CD8-positive, alpha-beta memory T cell (primary cell): ENCODE data around the gene SNRPB2. TPM values are rescaled to one million over a fixed set of nuclear protein-coding genes. Genes with fewer than 3 reads are reported as not detected.

Experiments used
- CTCF ChIA-PET: fragments of 350-600 bp; sonication (Branson Sonifier 250); formaldehyde crosslinking; loops from one replicate; lab custom pipeline; 2021; ENCODE audit warnings: antibody characterized with exemption; lab: Charles Lee
- POLR2A ChIA-PET: fragments of 350-600 bp; sonication (Branson Sonifier 250); formaldehyde crosslinking; loops from one replicate; lab custom pipeline; 2021; ENCODE audit warnings: antibody characterized with exemption; lab: Charles Lee
- DNase-seq, 5 donors: peaks; one replicate each; pipeline versions ENCODE4 v3.0.0 to v3.0.0-alpha.2; 2020 to 2022; ENCODE audit warnings: mixed read lengths in 1 of 5
- H3K27ac ChIP-seq: one replicate; pipeline ENCODE4 v1.7.0; 2013; ENCODE audit warnings: low read depth, mild to moderate bottlenecking, low read length, moderate library complexity
- H3K27me3 ChIP-seq: 2 replicates; pipeline ENCODE4 v1.7.0; 2013; ENCODE audit warnings: low read length, mild to moderate bottlenecking; ENCODE audit not compliant: insufficient read depth, poor library complexity, severe bottlenecking
- H3K36me3 ChIP-seq: 2 replicates; pipeline ENCODE4 v1.7.0; 2013; ENCODE audit warnings: mild to moderate bottlenecking, low read length, moderate library complexity; ENCODE audit not compliant: insufficient read depth
- H3K4me1 ChIP-seq: 2 replicates; pipeline ENCODE4 v1.7.0; 2013; ENCODE audit warnings: mild to moderate bottlenecking, low read length, moderate library complexity; ENCODE audit not compliant: insufficient read depth
- H3K4me3 ChIP-seq: 2 replicates; pipeline ENCODE4 v1.7.0; 2013; ENCODE audit warnings: mild to moderate bottlenecking, low read length
- H3K9me3 ChIP-seq: 2 replicates; pipeline ENCODE4 v1.7.0; 2013; ENCODE audit warnings: mild to moderate bottlenecking, low read length
- H3K27ac Mint-ChIP-seq, 8 donors: one replicate each; pipeline ENCODE4 v1.8.0; 2020 to 2021; ENCODE audit warnings: mixed read lengths in 8 of 8, mild to moderate bottlenecking in 6 of 8, inconsistent platforms in 3 of 8, moderate library complexity in 3 of 8
- H3K27me3 Mint-ChIP-seq, 2 donors: one replicate each; pipeline ENCODE4 v1.8.0; 2020 to 2021; ENCODE audit warnings: mixed read lengths in 2 of 2, mild to moderate bottlenecking in 1 of 2, moderate library complexity in 1 of 2
- H3K36me3 Mint-ChIP-seq, 3 donors: one replicate each; pipeline ENCODE4 v1.8.0; 2020 to 2021; ENCODE audit warnings: mixed read lengths in 3 of 3, inconsistent platforms in 1 of 3, mild to moderate bottlenecking in 1 of 3
- H3K4me1 Mint-ChIP-seq, 3 donors: one replicate each; pipeline ENCODE4 v1.8.0; 2020 to 2021; ENCODE audit warnings: mixed read lengths in 3 of 3, inconsistent platforms in 1 of 3, mild to moderate bottlenecking in 1 of 3
- H3K4me3 Mint-ChIP-seq, 7 donors: one replicate each; pipeline ENCODE4 v1.8.0; 2020 to 2021; ENCODE audit warnings: mixed read lengths in 7 of 7, mild to moderate bottlenecking in 6 of 7, moderate library complexity in 4 of 7, inconsistent platforms in 2 of 7
- H3K9me3 Mint-ChIP-seq, 5 donors: one replicate each; pipeline ENCODE4 v1.8.0; 2020 to 2022; ENCODE audit warnings: mixed read lengths in 5 of 5, mild to moderate bottlenecking in 3 of 5, moderate library complexity in 2 of 5, inconsistent platforms in 1 of 5
- polyA plus RNA-seq: library from polyadenylated mRNA; unstranded; fragments of 300-500 nt; fragmentation: Illumina TruSeq; gene quantifications from one replicate; pipeline ENCODE4 v1.2.3, GENCODE V29; 2021
- total RNA-seq, 2 experiments: library from RNA; stranded (reverse); gene quantifications; one replicate each; pipeline ENCODE4 v1.2.3, GENCODE V29; 2021

Gene SNRPB2
- total and polyA plus RNA-seq, 3 experiments from 2014 or later: 86.8 to 118 (median 116) TPM

DNA sequence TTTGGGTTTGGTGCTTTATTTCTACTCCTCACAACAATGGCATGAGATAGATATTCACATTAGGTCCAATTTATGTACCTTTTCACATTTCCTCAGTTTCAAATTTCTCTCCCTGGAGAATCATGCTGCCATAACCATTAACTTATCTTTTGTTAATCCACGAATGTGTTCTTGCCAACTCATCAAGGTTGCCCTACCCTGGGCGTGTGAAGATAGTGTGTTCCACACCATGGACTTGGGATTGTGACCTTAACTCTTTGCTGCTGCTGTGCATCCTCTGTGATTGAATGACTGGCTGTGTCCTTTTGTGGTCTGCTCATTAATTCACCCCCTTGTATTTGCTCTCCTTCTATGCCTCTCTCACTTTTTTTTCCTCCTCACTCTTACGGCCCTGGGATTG is 34.2 kb upstream of the SNRPB2 start:
- Mint-ChIP-seq H3K4me3 (no peak overlapping the region), H3K36me3 (no peaks in the 10 kb centered on the region), H3K27ac (peak overlapping the region in 1 of 8 donors; percentile 26), H3K4me1 (peaks cover 0 to 5% (median 0%) of the 10 kb centered on the region in 3 donors), H3K9me3 (no peaks in the 10 kb centered on the region), H3K27me3 (peaks cover 13 to 31% of the 10 kb centered on the region in 2 donors)
- POLR2A ChIA-PET: no interaction called here
- no peak overlapping the region for H3K4me3 ChIP-seq
- no peaks in the 10 kb centered on the region for H3K36me3 ChIP-seq
- no peaks in the 10 kb centered on the region for H3K4me1 ChIP-seq
- CTCF ChIA-PET: no interaction called here
- H3K9me3 ChIP-seq: no peaks in the 10 kb centered on the region
- no peak for DNase-seq
- H3K27ac ChIP-seq: no peak overlapping the region
- H3K27me3 ChIP-seq: no peaks in the 10 kb centered on the region

DNA sequence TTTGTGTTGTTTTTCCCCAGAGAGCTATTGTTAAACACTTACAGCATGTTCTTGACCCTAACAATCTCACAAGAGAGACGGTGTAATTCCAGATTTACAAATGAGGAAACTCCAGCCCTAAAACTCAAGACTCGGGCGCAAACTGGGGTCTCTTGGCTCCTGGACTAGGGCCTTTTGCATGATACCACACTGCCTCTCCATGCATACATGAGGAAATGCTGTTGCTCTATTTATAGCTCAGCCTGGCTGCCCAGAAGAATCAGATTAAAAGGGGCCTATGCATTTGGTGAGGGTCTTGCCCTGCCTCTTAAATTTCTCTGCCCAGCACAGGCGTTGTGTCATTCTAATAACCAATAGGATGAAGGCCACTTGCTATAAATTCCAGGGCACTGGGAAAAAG is 30.5 kb upstream of the SNRPB2 start:
- POLR2A ChIA-PET: no interaction called here
- Mint-ChIP-seq H3K4me3 (no peak overlapping the region), H3K27ac (no peak overlapping the region), H3K9me3 (no peaks in the 10 kb centered on the region), H3K36me3 (peaks cover 0 to 1% (median 0%) of the 10 kb centered on the region in 3 donors), H3K4me1 (no peaks in the 10 kb centered on the region), H3K27me3 (peaks cover 3 to 34% of the 10 kb centered on the region in 2 donors)
- CTCF ChIA-PET: no interaction called here
- H3K27ac ChIP-seq: no peak overlapping the region
- H3K9me3 ChIP-seq: no peaks in the 10 kb centered on the region
- H3K4me1 ChIP-seq: no peaks in the 10 kb centered on the region
- H3K36me3 ChIP-seq: no peaks in the 10 kb centered on the region
- H3K4me3 ChIP-seq: no peak overlapping the region
- no peaks in the 10 kb centered on the region for H3K27me3 ChIP-seq
- DNase-seq: no peak

GRCh38 chr20:16701296-16701695 is 28.5 kb upstream of the SNRPB2 start:
- no peaks in the 10 kb centered on the region for H3K4me1 Mint-ChIP-seq
- no peaks in the 10 kb centered on the region for H3K9me3 ChIP-seq
- no peaks in the 10 kb centered on the region for H3K36me3 ChIP-seq
- H3K27ac ChIP-seq: no peak overlapping the region
- no peak overlapping the region for H3K4me3 ChIP-seq
- H3K27ac Mint-ChIP-seq: no peak overlapping the region
- H3K27me3 ChIP-seq: no peaks in the 10 kb centered on the region
- peaks cover 13 to 31% of the 10 kb centered on the region in 2 donors for H3K27me3 Mint-ChIP-seq
- DNase-seq: peak in 3 of 5 donors; percentile 9 to 20 (median 13)
- CTCF ChIA-PET: interaction anchor here (0.8 kb wide), 1 partner anchor 58 kb away, joined by 4 read pairs; no protein-coding TSS in a partner anchor
- H3K36me3 Mint-ChIP-seq: peaks cover 0 to 14% (median 7%) of the 10 kb centered on the region in 3 donors
- H3K4me1 ChIP-seq: no peaks in the 10 kb centered on the region
- POLR2A ChIA-PET: no interaction called here
- H3K9me3 Mint-ChIP-seq: peaks cover 0 to 7% (median 2%) of the 10 kb centered on the region in 5 donors
- no peak overlapping the region for H3K4me3 Mint-ChIP-seq

DNA sequence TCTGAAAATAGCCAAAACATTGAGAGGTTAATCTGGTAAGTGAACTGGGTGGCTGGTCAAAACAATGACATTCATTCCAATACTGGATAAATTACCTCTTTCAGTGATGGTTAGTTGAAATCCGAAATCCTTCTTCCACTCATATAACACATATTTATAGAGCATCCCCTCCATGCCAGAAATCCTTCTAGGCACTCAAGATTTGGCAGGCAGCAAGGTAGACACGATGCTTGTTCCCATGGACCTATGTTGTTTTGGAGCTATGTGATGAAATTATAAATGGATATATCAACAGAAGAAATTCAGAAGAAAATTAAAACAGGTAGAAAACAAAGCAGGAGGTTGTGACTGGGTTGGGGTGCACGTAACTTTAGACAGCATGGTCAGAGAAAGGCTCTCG is 26.3 kb upstream of the SNRPB2 start:
- ChIA-PET CTCF (no interaction called here), POLR2A (no interaction called here)
- Mint-ChIP-seq H3K27ac (no peak overlapping the region), H3K4me3 (no peak overlapping the region), H3K36me3 (peaks cover 0 to 27% (median 7%) of the 10 kb centered on the region in 3 donors), H3K4me1 (peaks cover 8 to 16% (median 12%) of the 10 kb centered on the region in 3 donors), H3K9me3 (peaks cover 0 to 8% (median 4%) of the 10 kb centered on the region in 5 donors), H3K27me3 (peaks cover 15 to 25% of the 10 kb centered on the region in 2 donors)
- Histone ChIP-seq H3K9me3 (no peaks in the 10 kb centered on the region), H3K36me3 (no peaks in the 10 kb centered on the region), H3K4me1 (peaks cover 12% of the 10 kb centered on the region), H3K27me3 (no peaks in the 10 kb centered on the region), H3K4me3 (no peak overlapping the region), H3K27ac (no peak overlapping the region)
- DNase-seq: no peak

- Histone ChIP-seq H3K27me3 (no peaks in the 10 kb centered on the region), H3K9me3 (no peaks in the 10 kb centered on the region), H3K27ac (no peak overlapping the region), H3K4me1 (peaks cover 24% of the 10 kb centered on the region), H3K36me3 (no peaks in the 10 kb centered on the region), H3K4me3 (no peak overlapping the region)
- ChIA-PET POLR2A (no interaction called here), CTCF (no interaction called here)
- H3K36me3 Mint-ChIP-seq: peaks cover 0 to 27% (median 7%) of the 10 kb centered on the region in 3 donors
- peaks cover 0 to 8% (median 4%) of the 10 kb centered on the region in 5 donors for H3K9me3 Mint-ChIP-seq
- peak overlapping the region in 1 of 8 donors; percentile 1 for H3K27ac Mint-ChIP-seq
- no peak for DNase-seq
- peaks cover 24 to 38% (median 36%) of the 10 kb centered on the region in 3 donors for H3K4me1 Mint-ChIP-seq
- H3K27me3 Mint-ChIP-seq: peaks cover 18 to 23% of the 10 kb centered on the region in 2 donors
- H3K4me3 Mint-ChIP-seq: no peak overlapping the region
These were observed 22.2 kb upstream of the SNRPB2 start for GRCh38 chr20:16707674-16708073.

- Histone ChIP-seq H3K36me3 (no peaks in the 10 kb centered on the region), H3K9me3 (no peaks in the 10 kb centered on the region), H3K27ac (no peak overlapping the region), H3K4me1 (peaks cover 24% of the 10 kb centered on the region), H3K27me3 (no peaks in the 10 kb centered on the region), H3K4me3 (no peak overlapping the region)
- Mint-ChIP-seq H3K27ac (peak overlapping the region in 4 of 8 donors; percentile 10 to 65 (median 59)), H3K27me3 (peaks cover 19 to 27% of the 10 kb centered on the region in 2 donors), H3K4me1 (peaks cover 24 to 38% (median 36%) of the 10 kb centered on the region in 3 donors), H3K9me3 (peaks cover 0 to 8% (median 4%) of the 10 kb centered on the region in 5 donors), H3K36me3 (peaks cover 0 to 27% (median 7%) of the 10 kb centered on the region in 3 donors), H3K4me3 (peak overlapping the region in 4 of 7 donors; percentile 44 to 57 (median 52))
- ChIA-PET CTCF (no interaction called here), POLR2A (no interaction called here)
- DNase-seq: no peak
These were observed 21.2 kb upstream of the SNRPB2 start for GRCh38 chr20:16708602-16709001.

GRCh38 chr20:16709017-16709416 is 20.8 kb upstream of the SNRPB2 start:
- Mint-ChIP-seq H3K4me3 (peak overlapping the region in 5 of 7 donors; percentile 32 to 57 (median 49)), H3K27me3 (peaks cover 22 to 28% of the 10 kb centered on the region in 2 donors), H3K9me3 (peaks cover 0 to 8% (median 4%) of the 10 kb centered on the region in 5 donors), H3K36me3 (peaks cover 0 to 27% (median 6%) of the 10 kb centered on the region in 3 donors), H3K4me1 (peaks cover 24 to 38% (median 36%) of the 10 kb centered on the region in 3 donors), H3K27ac (peak overlapping the region in 2 of 8 donors; percentile 57 to 61)
- DNase-seq: peak in 2 of 5 donors; percentile 39 to 48
- peaks cover 24% of the 10 kb centered on the region for H3K4me1 ChIP-seq
- no peaks in the 10 kb centered on the region for H3K27me3 ChIP-seq
- no peak overlapping the region for H3K4me3 ChIP-seq
- CTCF ChIA-PET: interaction anchor here (1.2 kb wide), 1 partner anchor 24 kb away, joined by 3 read pairs; no protein-coding TSS in a partner anchor
- no peak overlapping the region for H3K27ac ChIP-seq
- H3K9me3 ChIP-seq: no peaks in the 10 kb centered on the region
- POLR2A ChIA-PET: no interaction called here
- no peaks in the 10 kb centered on the region for H3K36me3 ChIP-seq

- Histone ChIP-seq H3K27me3 (no peaks in the 10 kb centered on the region), H3K27ac (no peak overlapping the region), H3K36me3 (no peaks in the 10 kb centered on the region), H3K4me1 (peaks cover 24% of the 10 kb centered on the region), H3K4me3 (no peak overlapping the region), H3K9me3 (no peaks in the 10 kb centered on the region)
- ChIA-PET POLR2A (no interaction called here), CTCF (no interaction called here)
- no peak overlapping the region for H3K27ac Mint-ChIP-seq
- no peak overlapping the region for H3K4me3 Mint-ChIP-seq
- H3K36me3 Mint-ChIP-seq: peaks cover 0 to 15% (median 0%) of the 10 kb centered on the region in 3 donors
- H3K27me3 Mint-ChIP-seq: peaks cover 19 to 35% of the 10 kb centered on the region in 2 donors
- peaks cover 0 to 5% (median 2%) of the 10 kb centered on the region in 5 donors for H3K9me3 Mint-ChIP-seq
- no peak for DNase-seq
- H3K4me1 Mint-ChIP-seq: peaks cover 24 to 38% (median 36%) of the 10 kb centered on the region in 3 donors
These were observed 19.0 kb upstream of the SNRPB2 start for GRCh38 chr20:16710781-16711180.
